ENCODE measurements around the gene KCNC2.

KCNC2 gene

DNA sequence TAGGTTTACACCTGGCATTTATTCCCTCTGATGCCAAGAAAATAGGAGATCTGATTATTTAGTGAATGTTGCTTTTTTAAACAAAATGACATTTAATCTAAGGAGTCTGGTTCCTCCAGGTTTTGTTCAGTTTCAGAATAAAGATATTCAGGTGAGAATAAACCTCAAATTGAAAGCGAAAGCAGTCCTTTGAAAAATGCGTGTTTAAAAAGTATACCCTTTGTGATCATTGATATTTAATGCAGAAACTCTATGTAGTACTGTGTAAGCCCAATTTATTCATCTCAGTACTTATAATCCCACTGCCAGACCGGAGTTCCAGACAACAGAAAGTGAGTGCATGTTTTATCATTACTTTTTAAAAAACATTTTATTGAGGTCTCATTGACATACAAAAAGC, 210.2 kb downstream of the KCNC2 start:
- no peak for TF ChIP-seq EZH2 (IDR thresholded peaks at IDR 0.05; ENCODE audit: borderline replicate concordance, low read depth, low read length, severe bottlenecking)
- no peak for TF ChIP-seq CTCF (IDR thresholded peaks at IDR 0.05; ENCODE audit: borderline replicate concordance, extremely low read depth, low read length, poor library complexity, severe bottlenecking)
- H3K4me3 ChIP-seq (ENCODE audit: low read depth in 1 of 2, low read length in 2 of 2): no peak overlapping the region
- no peaks in the 10 kb centered on the region for H4K20me1 ChIP-seq (ENCODE audit: insufficient read depth, low read length)
- H2AFZ ChIP-seq (ENCODE audit: low read depth, low read length): no peak overlapping the region
- no peak overlapping the region for H3K27ac ChIP-seq (ENCODE audit: low read length)
- H3K4me1 ChIP-seq (ENCODE audit: insufficient read depth, low read length): no peaks in the 10 kb centered on the region
- no peak overlapping the region for H3K9ac ChIP-seq (ENCODE audit: low read depth, low read length)
- DNase-seq (no peak), ATAC-seq (ENCODE audit: insufficient read depth, low read depth) (no peak)
- H3K27me3 ChIP-seq (ENCODE audit: insufficient read depth, low read length, poor library complexity): no peaks in the 10 kb centered on the region
- H3K79me2 ChIP-seq (ENCODE audit: insufficient read depth, low read length): no peaks in the 10 kb centered on the region
- H3K36me3 ChIP-seq (ENCODE audit: insufficient read depth, low read length): no peaks in the 10 kb centered on the region
- no peaks in the 10 kb centered on the region for H3K9me3 ChIP-seq (ENCODE audit: insufficient read depth, low read length, severe bottlenecking)
- H3K4me2 ChIP-seq (ENCODE audit: insufficient read depth, low read length): no peak overlapping the region
